Caco-2 (cell line): ENCODE data around the gene COG1. TPM values are rescaled to one million over a fixed set of nuclear protein-coding genes. Genes with fewer than 3 reads are reported as not detected.

Source experiments
- BruUV-seq: library from RNA; stranded (reverse); fragments of 400-500 nt; replicated peaks from 2 replicates; lab custom pipeline; 2021; lab: Mats Ljungman, UMichigan
- CTCF ChIA-PET: fragments of 300-600 bp; sonication (Branson Sonifier 250); formaldehyde crosslinking; loops from one replicate; lab custom pipeline; 2022; ENCODE audit warnings: antibody characterized with exemption; lab: Charles Lee
- POLR2A ChIA-PET: fragments of 300-600 bp; sonication (Branson Sonifier 250); formaldehyde crosslinking; loops from one replicate; lab custom pipeline; 2022; ENCODE audit warnings: antibody characterized with exemption; lab: Charles Lee
- DNase-seq, 2 experiments: peaks; one replicate each; pipeline versions ENCODE4 v3.0.0 to v3.0.0-alpha.2; 2020 to 2022
- H3K27me3 ChIP-seq: replicated peaks from 2 replicates; pipeline ENCODE4 v1.6.0; 2011; ENCODE audit warnings: low read length; ENCODE audit not compliant: control insufficient read depth, insufficient read depth
- H3K36me3 ChIP-seq: 2 replicates; pipeline ENCODE4 v1.5.1; 2011; ENCODE audit warnings: low read length; ENCODE audit not compliant: control insufficient read depth, insufficient read depth
- H3K4me1 ChIP-seq: fragments of 250-450 bp; sonication (Bioruptor Pico); 2 replicates; pipeline ENCODE4 v1.5.1; 2020; ENCODE audit warnings: mild to moderate bottlenecking
- H3K4me3 ChIP-seq: 2 replicates; pipeline ENCODE4 v1.5.1; 2011; ENCODE audit warnings: low read depth, mild to moderate bottlenecking, control low read depth, low read length
- H3K9me3 ChIP-seq: fragments of 250-450 bp; sonication (Bioruptor Pico); 2 replicates; pipeline ENCODE4 v1.5.1; 2020; ENCODE audit warnings: mild to moderate bottlenecking, moderate library complexity
- H3K27ac Mint-ChIP-seq: one replicate; pipeline ENCODE4 v1.8.0; 2022; ENCODE audit warnings: mixed read lengths; ENCODE audit not compliant: unreplicated experiment
- H3K27me3 Mint-ChIP-seq: one replicate; pipeline ENCODE4 v1.8.0; 2022; ENCODE audit warnings: mixed read lengths; ENCODE audit not compliant: insufficient read depth, unreplicated experiment
- H3K36me3 Mint-ChIP-seq: one replicate; pipeline ENCODE4 v1.8.0; 2022; ENCODE audit warnings: mild to moderate bottlenecking, mixed read lengths; ENCODE audit not compliant: insufficient read depth, unreplicated experiment
- H3K4me1 Mint-ChIP-seq: one replicate; pipeline ENCODE4 v1.8.0; 2022; ENCODE audit warnings: low read depth, mixed read lengths; ENCODE audit not compliant: unreplicated experiment
- H3K4me3 Mint-ChIP-seq: one replicate; pipeline ENCODE4 v1.8.0; 2022; ENCODE audit warnings: mild to moderate bottlenecking, moderate library complexity, mixed read lengths; ENCODE audit not compliant: unreplicated experiment
- H3K9me3 Mint-ChIP-seq: one replicate; pipeline ENCODE4 v1.8.0; 2022; ENCODE audit warnings: mixed read lengths; ENCODE audit not compliant: unreplicated experiment
- CTCF ChIP-seq, 2 experiments: fragments of 200-600 bp in 1 of 2; IDR thresholded peaks; 1 replicate in 1 of 2; 2 replicates in 1 of 2; pipeline versions ENCODE4 v1.5.1 to v1.8.0; 2011 to 2022; ENCODE audit warnings: antibody characterized with exemption in 1 of 2, control low read depth in 1 of 2, inconsistent platforms in 1 of 2, low read depth in 1 of 2, low read length in 1 of 2, mild to moderate bottlenecking in 1 of 2, moderate library complexity in 1 of 2; ENCODE audit not compliant: insufficient read depth in 1 of 2, severe bottlenecking in 1 of 2, unreplicated experiment in 1 of 2
- intact Hi-C: fragments of 100-400 bp; cut with micrococcal nuclease; formaldehyde crosslinking; loops from one replicate; pipeline ENCODE4 v1.10.0; 2022; ENCODE audit not compliant: unreplicated experiment
- total RNA-seq: library from RNA; stranded (reverse); gene quantifications from 2 replicates; pipeline ENCODE4 v1.2.3, GENCODE V29; 2022

The COG1 gene
- total RNA-seq, 1 experiment from 2014 or later = 36.8 TPM

- peak; percentile 52 to 60 for DNase-seq
- intact Hi-C loops = loop anchor here (1.0 to 5.0 kb wide), 2 partner anchors 39 to 505 kb away; partner anchors contain the start of gene COG1
Observed at GRCh38 chr17:73232587-73233373, 39.9 kb downstream of the COG1 start.

GRCh38 chr17:73234736-73235135 is 41.9 kb downstream of the COG1 start:
- H3K4me3 ChIP-seq = no peak overlapping the region
- TF ChIP-seq CTCF (IDR thresholded peaks at IDR 0.05; ENCODE audit: insufficient read depth in 1 of 2, low read depth in 1 of 2, low read length in 1 of 2, severe bottlenecking in 1 of 2, unreplicated experiment in 1 of 2) = no peak
- H3K27me3 ChIP-seq = no peaks in the 10 kb centered on the region
- DNase-seq = no peak
- H3K9me3 Mint-ChIP-seq = no peaks in the 10 kb centered on the region
- H3K36me3 ChIP-seq = peaks cover 2% of the 10 kb centered on the region
- H3K27ac Mint-ChIP-seq = no peak overlapping the region
- H3K4me1 Mint-ChIP-seq = no peaks in the 10 kb centered on the region
- intact Hi-C loops = loop anchor here (5.0 kb wide), 1 partner anchor 507 kb away; no protein-coding TSS in a partner anchor
- peaks cover 50% of the 10 kb centered on the region for H3K36me3 Mint-ChIP-seq
- H3K4me3 Mint-ChIP-seq = no peak overlapping the region
- H3K9me3 ChIP-seq = no peaks in the 10 kb centered on the region
- POLR2A ChIA-PET = no interaction called here
- peaks cover 7% of the 10 kb centered on the region for H3K4me1 ChIP-seq
- CTCF ChIA-PET = no interaction called here
- BruUV-seq = no TSS peak
- no peaks in the 10 kb centered on the region for H3K27me3 Mint-ChIP-seq

More at GRCh38 chr17:73232587-73233373, 39.9 kb downstream of the COG1 start:
- ChIA-PET CTCF (interaction anchor here (0.6 to 1.5 kb wide), 10 partner anchors 13 to 508 kb away, joined by 3 to 9 read pairs (median 6); partner anchors contain the start of gene COG1), POLR2A (interaction anchor here (0.5 to 0.7 kb wide), 7 partner anchors 16 to 1556 kb away, joined by 3 to 4 read pairs (median 3); no protein-coding TSS in a partner anchor)
- Mint-ChIP-seq H3K27ac (peak overlapping the region; percentile 98), H3K27me3 (no peaks in the 10 kb centered on the region), H3K4me1 (peaks cover 12% of the 10 kb centered on the region), H3K9me3 (no peaks in the 10 kb centered on the region), H3K36me3 (peaks cover 41% of the 10 kb centered on the region), H3K4me3 (peak overlapping the region; percentile 92)
- H3K27me3 ChIP-seq = no peaks in the 10 kb centered on the region
- peak overlapping the region; percentile 84 for H3K4me3 ChIP-seq
- no peak for TF ChIP-seq CTCF (IDR thresholded peaks at IDR 0.05; ENCODE audit: insufficient read depth in 1 of 2, low read depth in 1 of 2, low read length in 1 of 2, severe bottlenecking in 1 of 2, unreplicated experiment in 1 of 2)
- H3K4me1 ChIP-seq = peaks cover 19% of the 10 kb centered on the region
- no TSS peak for BruUV-seq
- H3K36me3 ChIP-seq = peaks cover 2% of the 10 kb centered on the region
- no peaks in the 10 kb centered on the region for H3K9me3 ChIP-seq

- Histone ChIP-seq H3K36me3 (peaks cover 2% of the 10 kb centered on the region), H3K27me3 (no peaks in the 10 kb centered on the region), H3K9me3 (no peaks in the 10 kb centered on the region), H3K4me1 (no peaks in the 10 kb centered on the region), H3K4me3 (no peak overlapping the region)
- Mint-ChIP-seq H3K4me3 (no peak overlapping the region), H3K9me3 (no peaks in the 10 kb centered on the region), H3K27ac (no peak overlapping the region), H3K36me3 (peaks cover 46% of the 10 kb centered on the region), H3K27me3 (no peaks in the 10 kb centered on the region), H3K4me1 (no peaks in the 10 kb centered on the region)
- ChIA-PET POLR2A (no interaction called here), CTCF (no interaction called here)
- intact Hi-C loops = no loop called here
- BruUV-seq = no TSS peak
- TF ChIP-seq CTCF (IDR thresholded peaks at IDR 0.05; ENCODE audit: insufficient read depth in 1 of 2, low read depth in 1 of 2, low read length in 1 of 2, severe bottlenecking in 1 of 2, unreplicated experiment in 1 of 2) = no peak
- DNase-seq = no peak
Observed at GRCh38 chr17:73237714-73238113, 44.9 kb downstream of the COG1 start.
